ENCODE data around the gene DOK3. TPM values are rescaled to one million over a fixed set of nuclear protein-coding genes. Genes with fewer than 3 reads are reported as not detected.

DOK3 gene
- total and polyA plus RNA-seq, 10 of the 15 experiments (the other 5 are each of a cell fraction or from before 2014, with no cell fraction given): 6.6 to 107 (median 52.1) TPM

GRCh38 chr5:177486256-177486655, 23.4 kb downstream of the DOK3 start:
- Histone ChIP-seq H4K20me1 (ENCODE audit: control insufficient read depth, insufficient read depth) (no peaks in the 10 kb centered on the region), H2AFZ (ENCODE audit: control insufficient read depth, low read depth, low read length) (no peak overlapping the region), H3K9me3 (replicated peaks; ENCODE audit: control insufficient read depth, insufficient read depth, low read length) (no peaks in the 10 kb centered on the region), H3K9ac (ENCODE audit: control insufficient read depth, insufficient read depth, low read length) (no peak overlapping the region), H3K27me3 (replicated peaks in 1 of 2; ENCODE audit: control insufficient read depth in 2 of 2, insufficient read depth in 2 of 2, low read length in 1 of 2) (no peaks in the 10 kb centered on the region), H3K79me2 (ENCODE audit: control insufficient read depth, insufficient read depth, low read length) (no peaks in the 10 kb centered on the region), H3K4me2 (ENCODE audit: control insufficient read depth, insufficient read depth) (no peak overlapping the region), H3K27ac (ENCODE audit: control insufficient read depth, insufficient read depth) (no peak overlapping the region), H3K4me3 (no peak overlapping the region), H3K4me1 (ENCODE audit: control insufficient read depth, insufficient read depth, low read length) (no peaks in the 10 kb centered on the region), H3K36me3 (ENCODE audit: control insufficient read depth in 2 of 2, insufficient read depth in 2 of 2, low read length in 1 of 2) (peaks cover 0 to 4% of the 10 kb centered on the region in 2 experiments; a peak in 2 of 4 replicates)
- ATAC-seq (no peak), DNase-seq (ENCODE audit: low read depth, low spot score) (no peak), FAIRE-seq (no peak)
- ChIA-PET CTCF (no interaction called here), SMC1A (ENCODE audit: uncharacterized antibody, unreplicated experiment) (no interaction called here), POLR2A (no interaction called here), RAD21 (ENCODE audit: unreplicated experiment) (no interaction called here)
- in situ Hi-C loops (cut with MboI) (no loop called here), intact Hi-C loops (cut with micrococcal nuclease; ENCODE audit: unreplicated experiment) (no loop called here)
- 98% methylated on average over 3 of the region's 3 CpGs for WGBS (ENCODE audit: insufficient coverage, insufficient replicate concordance, low lambda C conversion rate, missing lambda C conversion rate)
- TF ChIP-seq NKRF (conservative IDR thresholded peaks at IDR 0.05): no peak
- TF ChIP-seq ZNF687 (IDR thresholded peaks at IDR 0.05): no peak
- no peak for TF ChIP-seq BCL11A (IDR thresholded peaks at IDR 0.05; ENCODE audit: low read depth, low read length)
- no peak for TF ChIP-seq CHD1 (IDR thresholded peaks at IDR 0.05; ENCODE audit: low read depth, low read length)
- TF ChIP-seq TCF3 (IDR thresholded peaks at IDR 0.05; ENCODE audit: borderline replicate concordance, insufficient read depth, low read depth, low read length): no peak
- TF ChIP-seq EED (IDR thresholded peaks at IDR 0.05; ENCODE audit: low read depth): no peak
- TF ChIP-seq ESRRA (IDR thresholded peaks at IDR 0.05; ENCODE audit: low read length): no peak
- no peak for TF ChIP-seq HCFC1 (IDR thresholded peaks at IDR 0.05; ENCODE audit: low read length)
- TF ChIP-seq SPI1 (IDR thresholded peaks at IDR 0.05; ENCODE audit: borderline replicate concordance, insufficient read depth, low read depth, low read length): no peak
- no peak for TF ChIP-seq PKNOX1 (IDR thresholded peaks at IDR 0.05)
- no peak for TF ChIP-seq CTCF (IDR thresholded peaks at IDR 0.05 in 2 of 3, conservative IDR thresholded peaks at IDR 0.05 in 1 of 3; ENCODE audit: control insufficient read depth in 2 of 3, extremely low read depth in 1 of 3, insufficient read depth in 1 of 3, low read depth in 3 of 3, low read length in 3 of 3)
- TF ChIP-seq IRF3 (IDR thresholded peaks at IDR 0.05): no peak
- no peak for TF ChIP-seq KAT2A (conservative IDR thresholded peaks at IDR 0.05; ENCODE audit: control insufficient read depth, low read depth, low read length)
- BruUV-seq (replicated peaks): no TSS peak

Data from GM12878 (cell line).